Measurements from ENCODE around the gene HSF5. TPM values are rescaled to one million over a fixed set of nuclear protein-coding genes. Genes with fewer than 3 reads are reported as not detected.
A peak's percentile ranks its signal among the peaks of the same experiment; 100 is the strongest.

Gene HSF5
- total and polyA plus RNA-seq, 2 of the 13 experiments (the other 11 are each of a cell fraction or from before 2014, with no cell fraction given), result not detected

GRCh38 chr17:58417300-58418092, 70.7 kb downstream of the HSF5 start, which contains the start of gene RNF43 (continued):
- TF ChIP-seq ZBED4 (CRISPR knock-in tag; IDR thresholded peaks at IDR 0.05; ENCODE audit: borderline replicate concordance) (peak; percentile 71), HOXA7 (CRISPR knock-in tag; IDR thresholded peaks at IDR 0.05) (no peak), NCOA1 (CRISPR knock-in tag; IDR thresholded peaks at IDR 0.05) (0 out of 2 replicates have a peak, but pooled peaks have one; percentile 31), ZNF644 (CRISPR knock-in tag; IDR thresholded peaks at IDR 0.05; ENCODE audit: low read depth) (no peak; the same call in none of the 2 replicates), ONECUT2 (CRISPR knock-in tag; IDR thresholded peaks at IDR 0.05) (peak; percentile 66; the same call in 1 of the 2 replicates), ZNF850 (CRISPR knock-in tag; conservative IDR thresholded peaks at IDR 0.05) (no peak), SNRNP70 (IDR thresholded peaks at IDR 0.05; ENCODE audit: low read depth, low read length) (no peak), ZMAT3 (CRISPR knock-in tag; conservative IDR thresholded peaks at IDR 0.05) (no peak; the same call in 1 of the 2 replicates), SMARCE1 (IDR thresholded peaks at IDR 0.05; ENCODE audit: borderline replicate concordance) (no peak), REL (CRISPR knock-in tag; conservative IDR thresholded peaks at IDR 0.05) (no peak), CSRNP2 (CRISPR knock-in tag; conservative IDR thresholded peaks at IDR 0.05; ENCODE audit: low read depth) (no peak), ZNF274 (CRISPR knock-in tag; IDR thresholded peaks at IDR 0.05) (no peak), ZFP36 (IDR thresholded peaks at IDR 0.05; ENCODE audit: borderline replicate concordance, low read depth, low read length, partially characterized antibody) (peak; percentile 52), PAF1 (CRISPR knock-in tag; IDR thresholded peaks at IDR 0.05) (no peak), NFKB2 (CRISPR knock-in tag; IDR thresholded peaks at IDR 0.05; ENCODE audit: borderline replicate concordance) (peak; percentile 70; the same call in 1 of the 2 replicates), TFDP2 (CRISPR knock-in tag; IDR thresholded peaks at IDR 0.05) (peak; percentile 80), ASH2L (IDR thresholded peaks at IDR 0.05; ENCODE audit: insufficient read length, low read depth, low read length) (peak; percentile 73), ZNF709 (CRISPR knock-in tag; IDR thresholded peaks at IDR 0.05) (no peak), ATF2 (CRISPR knock-in tag; IDR thresholded peaks at IDR 0.05) (peak; percentile 74; the same call in 1 of the 2 replicates), ZNF605 (CRISPR knock-in tag; IDR thresholded peaks at IDR 0.05) (peak; percentile 43; the same call in 1 of the 2 replicates), RFX5 (IDR thresholded peaks at IDR 0.05; ENCODE audit: low read depth, low read length) (no peak), STAT5B (CRISPR knock-in tag; IDR thresholded peaks at IDR 0.05) (no peak)

Data from HepG2 (cell line).